Stomach smooth muscle (tissue), 2 donors: ENCODE measurements around the gene CCDC30.
"Not testable (repeated sequence)": the region's sequence is repeated elsewhere in the genome, so short reads cannot be mapped to it uniquely, and the experiment has no call there.

Experiments
- H3K27ac ChIP-seq: one replicate; pipeline ENCODE4 v1.7.0; 2013; ENCODE audit warnings: mild to moderate bottlenecking, low read length, inconsistent platforms
- H3K27me3 ChIP-seq, 2 donors: one replicate each; pipeline ENCODE4 v1.7.0; 2013; ENCODE audit warnings: low read length in 2 of 2; ENCODE audit not compliant: insufficient read depth in 2 of 2, control insufficient read depth in 1 of 2
- H3K36me3 ChIP-seq, 2 donors: one replicate each; pipeline ENCODE4 v1.7.0; 2013; ENCODE audit warnings: low read length in 2 of 2; ENCODE audit not compliant: control insufficient read depth in 2 of 2, insufficient read depth in 2 of 2
- H3K4me1 ChIP-seq: one replicate; pipeline ENCODE4 v1.7.0; 2013; ENCODE audit warnings: low read length; ENCODE audit not compliant: control insufficient read depth, insufficient read depth
- H3K4me3 ChIP-seq, 2 donors: one replicate each; pipeline ENCODE4 v1.7.0; 2013; ENCODE audit warnings: low read length in 2 of 2
- H3K9ac ChIP-seq, 2 donors: one replicate each; pipeline ENCODE4 v1.7.0; 2013; ENCODE audit warnings: low read length in 2 of 2, mild to moderate bottlenecking in 1 of 2
- H3K9me3 ChIP-seq, 2 donors: one replicate each; pipeline ENCODE4 v1.7.0; 2013; ENCODE audit warnings: low read length in 2 of 2; ENCODE audit not compliant: control insufficient read depth in 2 of 2
- donor health status: healthy.
- donor health status: Pancreatic carcinoma.

Gene CCDC30

DNA sequence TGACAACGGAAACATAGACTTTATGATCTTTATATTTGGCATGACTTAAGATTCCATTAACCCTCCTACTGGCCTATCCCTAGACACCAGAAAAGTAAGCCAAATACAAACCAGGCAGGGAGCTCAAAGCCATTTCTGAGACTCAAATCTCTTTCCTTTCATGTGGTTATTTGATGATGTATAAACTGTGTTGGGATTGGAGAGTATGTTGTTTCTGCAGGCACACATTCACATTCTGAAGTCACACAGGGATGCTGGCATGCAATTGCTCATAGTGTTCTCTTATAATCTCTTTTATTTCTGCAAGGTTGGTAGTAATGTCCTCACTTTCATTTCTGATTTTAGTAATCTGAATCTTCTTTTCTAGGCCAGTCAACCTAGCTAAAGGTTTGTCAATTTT, 13.0 kb upstream of the CCDC30 start:
- H3K9ac ChIP-seq = no peak overlapping the region
- H3K4me3 ChIP-seq = no peak overlapping the region
- H3K9me3 ChIP-seq = no peaks in the 10 kb centered on the region
- no peak overlapping the region for H3K27ac ChIP-seq
- no peaks in the 10 kb centered on the region for H3K36me3 ChIP-seq
- H3K27me3 ChIP-seq = no peaks in the 10 kb centered on the region
- H3K4me1 ChIP-seq = no peaks in the 10 kb centered on the region

DNA sequence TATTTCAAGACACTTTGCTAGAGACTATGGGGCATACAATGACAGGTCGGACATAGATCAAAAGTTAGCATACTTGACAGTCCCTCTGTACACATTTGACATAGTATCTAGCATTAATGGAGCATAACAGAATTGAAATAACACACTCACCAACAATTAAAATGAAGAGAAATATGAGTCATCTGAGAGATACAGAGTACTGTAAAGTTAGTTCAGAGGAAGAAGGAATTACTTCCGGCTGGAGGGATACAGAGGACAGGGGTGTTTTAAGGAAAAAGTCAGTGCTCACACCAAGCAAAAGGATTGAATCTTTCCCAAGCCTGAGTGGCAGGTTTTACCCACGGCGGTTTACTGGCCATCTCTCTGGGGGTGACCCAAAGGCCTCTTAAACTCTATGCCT, 9.7 kb upstream of the CCDC30 start:
- H3K9ac ChIP-seq = no peak overlapping the region
- H3K9me3 ChIP-seq = no peaks in the 10 kb centered on the region
- peaks cover 16% of the 10 kb centered on the region for H3K4me1 ChIP-seq
- peaks cover 0 to 3% of the 10 kb centered on the region in 2 donors for H3K36me3 ChIP-seq
- no peaks in the 10 kb centered on the region for H3K27me3 ChIP-seq
- H3K4me3 ChIP-seq = no peak overlapping the region
- no peak overlapping the region for H3K27ac ChIP-seq

DNA sequence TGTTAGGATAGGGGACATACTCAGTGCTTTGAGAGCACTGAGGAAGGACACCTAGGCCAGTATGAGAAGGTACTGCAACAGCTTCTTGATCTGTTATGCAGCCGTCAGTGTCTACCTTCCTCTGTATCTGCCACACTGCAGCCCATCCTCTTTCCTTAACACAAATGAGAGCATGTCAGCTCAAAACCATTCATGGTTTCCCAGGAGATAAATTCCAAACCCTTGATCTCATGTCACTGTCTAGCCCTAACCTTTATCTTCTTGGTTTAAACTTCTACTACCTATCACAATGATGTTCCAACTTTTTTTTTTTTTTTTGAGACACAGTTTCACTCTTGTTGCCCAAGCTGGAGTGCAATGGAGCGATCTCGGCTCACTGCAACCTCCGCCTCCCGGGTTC, 8.7 kb upstream of the CCDC30 start:
- Histone ChIP-seq H3K27ac (no peak overlapping the region), H3K27me3 (no peaks in the 10 kb centered on the region), H3K4me3 (no peak overlapping the region), H3K36me3 (peaks cover 0 to 6% of the 10 kb centered on the region in 2 donors), H3K9ac (no peak overlapping the region), H3K9me3 (no peaks in the 10 kb centered on the region), H3K4me1 (peaks cover 16% of the 10 kb centered on the region)

DNA sequence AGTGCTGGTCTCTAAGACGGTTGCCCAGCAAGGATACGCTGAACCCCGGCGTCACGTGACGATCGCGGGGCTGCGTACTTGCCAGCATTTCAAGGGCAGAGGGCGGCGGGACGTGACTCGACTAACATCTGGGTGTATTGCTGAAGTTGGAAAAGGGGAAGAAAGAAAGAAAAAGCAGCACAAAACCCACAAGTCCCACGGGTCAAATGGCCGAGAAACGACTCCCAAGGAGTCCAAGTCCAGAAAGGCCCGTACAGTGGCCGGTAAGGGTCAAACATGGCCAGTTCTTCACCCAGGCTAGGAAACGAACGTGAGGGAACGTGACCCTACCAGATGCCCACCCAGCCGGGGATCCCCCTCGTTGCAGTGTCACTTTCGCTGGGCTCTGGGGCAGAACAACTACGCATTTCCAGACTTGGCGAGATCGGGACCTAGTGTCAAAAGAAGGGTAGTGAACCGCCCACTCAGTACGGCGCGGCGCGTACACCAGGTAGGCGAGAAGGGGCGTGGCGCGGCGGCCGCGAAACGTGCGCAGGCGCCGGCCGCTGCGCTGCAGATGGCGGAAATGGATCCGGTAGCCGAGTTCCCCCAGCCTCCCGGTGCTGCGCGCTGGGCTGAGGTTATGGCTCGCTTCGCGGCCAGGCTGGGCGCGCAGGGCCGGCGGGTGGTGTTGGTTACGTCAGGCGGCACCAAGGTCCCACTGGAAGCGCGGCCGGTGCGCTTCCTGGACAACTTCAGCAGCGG, 6.9 kb upstream of the CCDC30 start, which contains the start of the genes PPCS and ZMYND12:
Gene PPCS, plus strand, starts transcription at position 534 of the 744 bp plus-strand sequence. Its CDS starts 23 bp downstream, at position 557.
Gene ZMYND12, minus strand, starts transcription at position 13 of the 744 bp plus-strand sequence. CDS start 25 bp downstream, outside the sequence.
- peak within 1 kb of the TSS; percentile 79 to 94 for H3K4me3 ChIP-seq
- peaks cover 2 to 14% of the 10 kb centered on the region in 2 donors for H3K36me3 ChIP-seq
- no peaks in the 10 kb centered on the region for H3K9me3 ChIP-seq
- peak within 1 kb of the TSS; percentile 93 to 94 for H3K9ac ChIP-seq
- H3K27ac ChIP-seq = peak within 1 kb of the TSS; percentile 92
- no peaks in the 10 kb centered on the region for H3K27me3 ChIP-seq
- H3K4me1 ChIP-seq = peaks cover 16% of the 10 kb centered on the region

DNA sequence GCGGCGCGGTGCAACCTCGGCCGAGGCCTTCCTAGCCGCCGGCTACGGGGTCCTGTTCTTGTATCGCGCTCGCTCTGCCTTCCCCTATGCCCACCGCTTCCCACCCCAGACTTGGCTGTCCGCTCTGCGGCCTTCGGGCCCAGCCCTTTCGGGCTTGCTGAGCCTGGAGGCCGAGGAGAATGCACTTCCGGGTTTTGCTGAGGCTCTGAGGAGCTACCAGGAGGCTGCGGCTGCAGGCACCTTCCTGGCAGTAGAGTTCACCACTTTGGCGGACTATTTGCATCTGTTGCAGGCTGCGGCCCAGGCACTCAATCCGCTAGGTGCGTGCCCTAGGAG, 6.4 kb upstream of the CCDC30 start:
- H3K4me3 ChIP-seq = peak overlapping the region; percentile 79 to 94
- H3K9me3 ChIP-seq = no peaks in the 10 kb centered on the region
- peaks cover 3 to 14% of the 10 kb centered on the region in 2 donors for H3K36me3 ChIP-seq
- H3K27me3 ChIP-seq = no peaks in the 10 kb centered on the region
- H3K27ac ChIP-seq = peak overlapping the region; percentile 92
- peak overlapping the region; percentile 93 to 94 for H3K9ac ChIP-seq
- H3K4me1 ChIP-seq = peaks cover 16% of the 10 kb centered on the region

DNA sequence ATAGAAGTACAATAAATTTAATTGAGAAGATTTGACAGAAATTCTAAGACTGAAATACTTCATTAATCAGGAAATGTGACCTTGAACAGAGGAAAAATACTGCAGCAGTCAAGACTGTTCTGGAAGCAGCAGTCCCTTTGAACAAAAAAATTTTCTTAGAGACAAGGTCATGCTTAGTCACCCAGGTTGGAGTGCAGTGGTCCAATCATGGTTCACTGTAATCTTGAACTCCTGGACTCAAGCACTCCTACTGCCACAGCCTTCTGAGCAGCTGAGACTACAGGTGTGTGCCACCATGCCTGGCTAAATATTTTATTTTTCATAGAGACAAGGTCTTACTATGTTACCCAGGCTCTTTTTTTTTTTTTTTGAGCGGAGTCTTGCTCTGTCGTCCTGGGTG, 1.9 kb upstream of the CCDC30 start:
- H3K9me3 ChIP-seq = no peaks in the 10 kb centered on the region
- no peak overlapping the region for H3K4me3 ChIP-seq
- no peak overlapping the region for H3K9ac ChIP-seq
- no peaks in the 10 kb centered on the region for H3K27me3 ChIP-seq
- peaks cover 19% of the 10 kb centered on the region for H3K4me1 ChIP-seq
- H3K36me3 ChIP-seq = peaks cover 3 to 14% of the 10 kb centered on the region in 2 donors
- H3K27ac ChIP-seq = no peak overlapping the region

DNA sequence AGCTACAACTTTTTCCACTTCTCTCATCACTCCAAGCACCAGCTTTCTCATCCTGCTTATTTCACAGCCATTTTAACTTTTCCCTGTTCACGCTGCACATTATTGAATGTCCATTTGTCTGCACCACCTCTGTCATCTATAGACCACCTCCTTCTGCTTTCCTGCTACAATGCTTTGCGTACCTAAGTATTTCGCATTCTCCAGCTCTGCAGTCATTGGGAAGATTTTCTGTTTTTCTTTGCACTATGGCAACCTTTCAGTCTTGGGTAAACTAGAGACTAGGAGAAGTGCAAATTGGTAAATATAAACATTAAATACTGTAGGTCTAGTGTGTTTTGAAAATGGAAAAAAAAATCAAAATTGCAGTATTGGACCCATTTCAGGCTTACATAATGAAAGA, 835 bp downstream of the CCDC30 start:
- Histone ChIP-seq H3K9me3 (no peaks in the 10 kb centered on the region), H3K4me3 (peak overlapping the region; percentile 83 to 86), H3K9ac (peak overlapping the region in 1 of 2 donors; percentile 50), H3K36me3 (peaks cover 3 to 9% of the 10 kb centered on the region in 2 donors), H3K27ac (no peak overlapping the region), H3K4me1 (peaks cover 9% of the 10 kb centered on the region), H3K27me3 (no peaks in the 10 kb centered on the region)

DNA sequence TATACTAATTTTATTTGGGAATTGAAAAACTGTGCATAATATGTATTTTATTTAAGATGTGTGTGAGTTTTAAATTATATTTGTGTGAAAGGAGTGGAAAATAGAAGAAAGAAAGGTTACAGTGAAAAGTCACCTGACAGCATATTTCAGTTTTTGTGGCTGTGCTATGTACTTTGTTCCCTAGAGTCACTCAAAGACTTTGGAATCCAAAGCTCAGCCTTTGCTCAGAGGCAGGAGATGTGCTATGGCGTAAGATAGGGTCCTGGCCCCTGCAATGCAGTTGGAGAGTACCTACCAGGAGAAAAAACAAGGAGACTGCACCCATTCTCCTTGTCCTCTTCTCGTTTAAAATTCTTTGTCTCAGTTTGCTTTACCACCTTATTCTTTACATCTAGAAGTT, 2.9 kb downstream of the CCDC30 start:
- Histone ChIP-seq H3K4me1 (peaks cover 9% of the 10 kb centered on the region), H3K4me3 (no peak overlapping the region), H3K27me3 (no peaks in the 10 kb centered on the region), H3K27ac (no peak overlapping the region), H3K36me3 (peaks cover 0 to 3% of the 10 kb centered on the region in 2 donors), H3K9me3 (no peaks in the 10 kb centered on the region), H3K9ac (no peak overlapping the region)

DNA sequence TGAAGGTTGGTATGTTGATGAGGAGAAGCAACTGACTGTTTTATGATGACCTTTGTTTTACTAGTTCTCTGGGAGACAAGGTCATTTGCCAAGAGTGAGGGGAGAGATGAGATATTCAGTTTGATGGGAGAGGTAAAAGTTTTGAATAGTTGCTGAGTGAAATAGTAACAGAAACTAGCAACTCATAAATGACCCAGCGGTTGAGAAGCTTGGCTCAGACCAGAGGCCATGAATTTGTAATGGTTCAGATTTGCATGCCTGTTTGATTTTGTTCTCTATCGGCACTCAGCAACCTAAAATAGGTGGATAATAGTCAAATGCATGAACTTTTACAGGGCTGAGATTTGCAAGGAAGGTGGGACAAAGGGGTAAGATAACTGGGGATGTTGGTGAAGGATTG, 6.6 kb downstream of the CCDC30 start:
- no peaks in the 10 kb centered on the region for H3K9me3 ChIP-seq
- no peak overlapping the region for H3K27ac ChIP-seq
- no peak overlapping the region for H3K4me3 ChIP-seq
- H3K36me3 ChIP-seq = no peaks in the 10 kb centered on the region
- H3K4me1 ChIP-seq = no peaks in the 10 kb centered on the region
- H3K27me3 ChIP-seq = no peaks in the 10 kb centered on the region
- no peak overlapping the region for H3K9ac ChIP-seq

DNA sequence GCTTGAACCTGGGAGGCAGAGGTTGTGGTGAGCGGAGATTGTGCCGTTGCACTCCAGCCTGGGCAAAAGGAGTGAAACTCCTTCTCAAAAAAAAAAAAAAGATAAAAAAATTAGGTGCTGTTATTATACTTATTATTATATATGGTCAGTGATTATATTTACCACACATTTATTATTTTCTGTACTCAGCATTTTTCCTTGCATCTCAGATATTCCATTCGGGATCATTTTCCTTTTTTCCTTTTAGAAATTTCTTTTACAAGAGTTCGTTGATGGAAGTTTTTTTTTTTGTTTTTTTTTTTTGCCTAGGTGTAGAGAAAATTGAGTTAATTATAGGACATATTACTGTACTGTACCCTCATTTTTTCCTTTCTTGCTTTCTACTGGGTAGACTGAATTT, 13.5 kb downstream of the CCDC30 start:
- H3K4me1 ChIP-seq = no peaks in the 10 kb centered on the region
- no peaks in the 10 kb centered on the region for H3K27me3 ChIP-seq

DNA sequence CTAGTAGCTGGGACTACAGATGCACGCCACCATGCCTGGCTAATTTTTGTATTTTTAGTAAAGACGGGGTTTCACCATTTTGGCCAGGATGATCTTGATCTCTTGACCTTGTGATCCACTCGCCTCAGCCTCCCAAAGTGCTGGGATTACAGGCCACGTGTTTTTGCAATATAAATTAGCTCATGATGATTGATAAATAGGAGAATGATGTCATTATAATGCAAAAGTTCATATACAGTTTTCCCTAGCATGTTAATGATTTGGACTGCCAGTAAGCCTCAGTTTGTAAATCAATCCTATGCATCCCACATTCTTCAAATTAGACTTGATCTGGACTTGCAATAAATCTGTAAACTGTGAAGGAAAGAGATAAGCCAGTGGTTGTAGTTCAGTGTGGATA, 14.3 kb downstream of the CCDC30 start:
- not testable (repeated sequence) for H3K4me1 ChIP-seq, H3K27me3 ChIP-seq, H3K9me3 ChIP-seq, H3K27ac ChIP-seq, H3K9ac ChIP-seq, H3K36me3 ChIP-seq, H3K4me3 ChIP-seq

More for the DNA sequence above, 13.5 kb downstream of the CCDC30 start:
- Histone ChIP-seq H3K9ac (no peak overlapping the region), H3K9me3 (no peaks in the 10 kb centered on the region), H3K36me3 (peaks cover 0 to 3% of the 10 kb centered on the region in 2 donors), H3K27ac (no peak overlapping the region), H3K4me3 (no peak overlapping the region)
